NCI-H1436 (cell line): ENCODE measurements around the gene EIF3M.
"Not testable (repeated sequence)": the region's sequence is repeated elsewhere in the genome, so short reads cannot be mapped to it uniquely, and the experiment has no call there.

ENCODE experiments used
- DNase-seq: peaks from one replicate; lab custom pipeline; 2025; lab: John Stamatoyannopoulos, UW

Gene EIF3M

GRCh38 chr11:32596114-32596513 lies 12.5 kb downstream of the EIF3M start:
- DNase-seq = not testable (repeated sequence)

DNA sequence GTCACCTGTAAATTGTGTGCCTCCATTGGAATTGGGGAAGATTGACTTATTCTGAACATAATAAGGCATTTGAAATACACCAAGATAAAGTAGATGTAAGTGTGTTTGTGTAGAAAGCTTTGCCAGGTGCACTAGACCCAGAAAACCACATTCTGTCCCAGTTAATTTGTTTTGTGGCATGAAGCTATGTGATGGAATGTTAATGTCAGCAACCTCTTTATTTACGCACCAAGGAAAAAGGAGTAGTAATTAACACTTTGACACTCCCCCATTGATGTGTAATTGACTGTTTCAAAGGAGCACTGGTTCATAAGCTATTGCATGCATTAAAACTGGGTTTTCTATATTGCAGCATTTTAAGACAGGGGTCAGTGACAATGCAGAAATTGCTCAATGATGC lies 14.3 kb downstream of the EIF3M start:
- no peak for DNase-seq

- DNase-seq = no peak
These were observed 19.2 kb downstream of the EIF3M start for GRCh38 chr11:32602657-32603415.

- no peak for DNase-seq
These were observed 22.6 kb downstream of the EIF3M start for GRCh38 chr11:32606220-32606619.

DNA sequence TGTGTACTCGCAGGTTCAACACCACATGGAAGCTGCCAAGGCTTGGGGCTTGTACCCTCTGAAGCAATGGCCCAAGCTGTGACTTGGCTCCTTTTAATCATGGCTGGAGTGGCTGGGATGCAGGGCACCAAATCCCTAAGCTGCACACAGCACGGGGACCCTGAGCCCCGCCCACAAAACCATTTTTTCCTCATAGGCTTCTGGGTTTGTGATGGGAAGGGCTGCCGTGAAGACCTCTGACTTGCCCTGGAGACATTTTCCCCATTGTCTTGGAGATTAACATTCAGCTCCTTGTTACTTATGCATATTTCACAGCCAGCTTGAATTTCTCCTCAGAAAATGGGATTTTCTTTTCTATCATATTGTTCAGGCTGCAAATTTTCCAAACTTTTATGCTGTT lies 25.2 kb downstream of the EIF3M start:
- DNase-seq = not testable (repeated sequence)

DNA sequence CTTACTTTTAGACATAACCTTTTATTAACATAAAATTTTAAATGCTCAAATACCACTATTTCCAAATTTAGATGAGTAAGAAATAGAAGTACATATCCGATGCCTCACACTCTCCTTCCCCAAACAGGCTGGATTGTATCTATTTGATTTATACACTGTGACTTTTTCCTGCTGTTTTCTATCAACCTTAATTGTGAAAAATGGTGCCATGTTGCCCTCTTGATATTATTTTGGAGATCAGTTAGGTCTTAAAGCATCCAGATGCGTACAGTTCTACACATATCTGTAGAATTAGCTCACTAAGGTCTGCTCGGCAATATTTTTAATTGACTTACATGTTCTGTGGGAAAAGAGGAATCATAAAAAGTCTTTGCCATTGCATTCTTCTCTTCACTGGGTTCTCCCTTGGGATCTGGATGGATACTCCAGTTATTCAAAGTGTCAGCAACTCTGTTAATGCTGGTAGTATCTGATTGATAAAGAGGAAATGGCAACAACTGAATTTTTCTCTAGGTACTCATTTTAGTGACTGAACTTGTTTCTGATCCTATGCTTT lies 27.2 kb downstream of the EIF3M start:
- DNase-seq = no peak

DNA sequence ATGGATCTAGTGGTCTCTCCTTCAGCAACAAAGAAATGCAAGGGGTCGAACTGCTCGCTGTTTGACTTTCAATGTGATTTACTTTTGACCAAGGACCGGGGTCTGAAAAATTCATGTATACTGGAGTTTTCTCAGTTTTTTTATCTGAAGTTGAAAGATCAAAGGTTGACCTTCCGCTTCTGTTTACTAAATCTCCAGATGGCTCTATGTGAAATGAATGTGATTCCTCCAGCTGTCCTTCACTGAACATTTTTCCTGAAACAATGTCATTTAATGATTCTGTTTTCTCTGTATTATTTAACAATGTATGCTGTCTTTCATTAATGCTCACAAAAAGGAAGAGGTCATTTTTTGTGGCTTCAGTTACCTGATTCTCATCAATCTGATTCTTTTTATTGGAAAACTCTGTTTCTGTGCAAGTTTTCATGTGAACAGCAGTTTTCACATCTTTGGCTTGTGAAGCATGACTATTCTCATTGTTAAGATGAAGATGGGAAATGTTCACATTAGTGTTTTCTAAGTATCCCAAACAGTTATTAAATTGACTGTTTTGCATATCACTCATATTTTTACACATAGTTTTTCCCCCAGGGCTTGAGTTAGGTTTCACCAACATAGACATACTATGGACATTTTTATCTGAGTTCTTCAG lies 30.0 kb downstream of the EIF3M start:
- no peak for DNase-seq

- DNase-seq = no peak
These were observed 31.8 kb downstream of the EIF3M start for GRCh38 chr11:32615422-32615821.

GRCh38 chr11:32616903-32617302 lies 33.3 kb downstream of the EIF3M start:
- DNase-seq = no peak

GRCh38 chr11:32630844-32631243 lies 47.2 kb downstream of the EIF3M start:
- no peak for DNase-seq

GRCh38 chr11:32635819-32636218 lies 52.2 kb downstream of the EIF3M start:
- no peak for DNase-seq

GRCh38 chr11:32641361-32641760 lies 57.7 kb downstream of the EIF3M start:
- no peak for DNase-seq

DNA sequence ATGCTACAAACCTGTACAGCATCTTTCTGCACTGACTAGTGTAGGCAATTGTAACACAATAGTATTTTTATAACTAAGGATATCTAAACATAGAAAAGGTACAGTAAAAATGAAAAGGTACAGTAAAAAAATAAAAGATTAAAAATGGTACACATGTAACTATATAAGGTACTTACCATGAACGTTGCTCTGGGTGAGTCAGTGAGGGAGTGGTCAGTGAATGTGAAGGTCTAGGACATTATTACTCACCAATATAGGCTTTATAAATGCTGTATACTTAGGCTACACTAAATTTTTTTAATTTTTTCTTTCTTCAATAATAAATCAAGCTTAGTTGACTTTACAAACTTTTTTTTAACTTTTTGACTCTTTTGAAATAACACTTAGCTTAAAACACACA lies 59.9 kb downstream of the EIF3M start:
- no peak for DNase-seq
